Right renal cortex interstitium (tissue), 3 donors: Measurements from ENCODE around the gene HES5. TPM values are rescaled to one million over a fixed set of nuclear protein-coding genes. Genes with fewer than 3 reads are reported as not detected.

Source experiments
- DNase-seq, 3 donors: peaks; one replicate each; pipeline ENCODE4 v3.0.0-alpha.2; 2013; ENCODE audit warnings: low read depth in 3 of 3, low spot score in 2 of 3
- polyA plus RNA-seq, 3 donors: library from polyadenylated mRNA; unstranded; fragments of 120-200 nt; gene quantifications; one replicate each; pipeline ENCODE4 v1.2.1, GENCODE V29; 2013; ENCODE audit not compliant: insufficient read length in 3 of 3

HES5 gene
- polyA plus RNA-seq, 3 donors, result 0.23 to 0.28 (median 0.24) TPM

GRCh38 chr1:2517966-2518365 is 12.1 kb downstream of the HES5 start:
- DNase-seq, result no peak

GRCh38 chr1:2516946-2517345 is 13.1 kb downstream of the HES5 start:
- DNase-seq, result no peak

GRCh38 chr1:2516124-2516523 is 13.9 kb downstream of the HES5 start:
- DNase-seq, result no peak

GRCh38 chr1:2515763-2516080 is 14.3 kb downstream of the HES5 start:
- no peak for DNase-seq

- no peak for DNase-seq
These were observed 14.9 kb downstream of the HES5 start for GRCh38 chr1:2514863-2515762.

GRCh38 chr1:2513939-2514652 is 16.0 kb downstream of the HES5 start:
- DNase-seq, result no peak

- DNase-seq, result no peak
These were observed 17.1 kb downstream of the HES5 start for GRCh38 chr1:2512862-2513421.

- DNase-seq, result no peak
These were observed 19.5 kb downstream of the HES5 start for GRCh38 chr1:2510366-2511155.

- no peak for DNase-seq
These were observed 20.5 kb downstream of the HES5 start for GRCh38 chr1:2509589-2509988.

GRCh38 chr1:2508751-2509150 is 21.3 kb downstream of the HES5 start:
- no peak for DNase-seq

- DNase-seq, result no peak
These were observed 21.9 kb downstream of the HES5 start for GRCh38 chr1:2508180-2508579.

- no peak for DNase-seq
These were observed 22.3 kb downstream of the HES5 start for GRCh38 chr1:2507744-2508155.

GRCh38 chr1:2506901-2507565 is 23.0 kb downstream of the HES5 start:
- DNase-seq, result no peak

- no peak for DNase-seq
These were observed 23.8 kb downstream of the HES5 start for GRCh38 chr1:2506007-2506860.

GRCh38 chr1:2505461-2505994 is 24.5 kb downstream of the HES5 start:
- no peak for DNase-seq

- no peak for DNase-seq
These were observed 25.2 kb downstream of the HES5 start for GRCh38 chr1:2504949-2505272.

GRCh38 chr1:2504225-2504948 is 25.7 kb downstream of the HES5 start:
- DNase-seq, result no peak

- DNase-seq, result no peak
These were observed 26.4 kb downstream of the HES5 start for GRCh38 chr1:2503554-2504224.
